Measurements from ENCODE around the gene ERC2. TPM values are rescaled to one million over a fixed set of nuclear protein-coding genes. Genes with fewer than 3 reads are reported as not detected.

Gene ERC2
- total and polyA plus RNA-seq, 7 experiments from 2014 or later, result not detected

DNA sequence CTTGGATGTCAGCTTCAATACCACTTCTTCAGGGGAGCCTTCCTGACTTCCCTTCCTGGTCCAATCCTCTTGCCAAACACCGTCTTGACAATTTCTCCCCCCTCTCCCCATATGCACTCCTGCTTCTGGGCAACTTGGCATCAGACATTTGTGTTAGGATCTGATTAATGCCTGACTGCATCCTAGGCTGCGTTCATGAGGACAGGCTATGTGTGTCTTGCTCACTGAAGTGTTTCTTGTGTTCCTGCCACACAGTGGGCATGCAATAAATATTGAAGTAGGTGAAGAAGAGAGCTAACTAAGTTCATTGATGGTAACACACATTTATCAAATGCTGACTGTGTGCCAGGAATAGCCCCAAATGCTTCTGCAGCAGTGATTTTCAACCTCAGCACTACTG, 944.8 kb downstream of the ERC2 start:
- Histone ChIP-seq H3K27me3 (ENCODE audit: control insufficient read depth in 2 of 2, insufficient read depth in 2 of 2, low read length in 2 of 2) (no peaks in the 10 kb centered on the region), H3K27ac (ENCODE audit: low read depth, low read length) (no peak overlapping the region), H3K4me1 (ENCODE audit: control insufficient read depth in 2 of 2, insufficient read depth in 2 of 2, low read length in 2 of 2) (no peaks in the 10 kb centered on the region), H3K4me3 (ENCODE audit: low read length) (no peak overlapping the region), H3K9me3 (ENCODE audit: control insufficient read depth in 2 of 3, low read length in 3 of 3) (no peaks in the 10 kb centered on the region), H3K36me3 (ENCODE audit: control insufficient read depth in 2 of 3, insufficient read depth in 3 of 3, low read length in 3 of 3) (no peaks in the 10 kb centered on the region)
- no peak for DNase-seq
- CTCF ChIA-PET, result no interaction called here
- peaks cover 0 to 6% (median 0%) of the 10 kb centered on the region in 11 donors for H3K9me3 Mint-ChIP-seq
- ATAC-seq, result no peak
- peaks cover 0 to 11% (median 0%) of the 10 kb centered on the region in 5 donors for H3K27me3 Mint-ChIP-seq
- H3K4me3 Mint-ChIP-seq, result no peak overlapping the region
- intact Hi-C loops (cut with micrococcal nuclease), result no loop called here
- H3K4me1 Mint-ChIP-seq, result peaks cover 0 to 15% (median 0%) of the 10 kb centered on the region in 7 donors
- no peak overlapping the region for H3K27ac Mint-ChIP-seq
- POLR2A ChIA-PET, result no interaction called here
- H3K36me3 Mint-ChIP-seq, result no peaks in the 10 kb centered on the region

DNA sequence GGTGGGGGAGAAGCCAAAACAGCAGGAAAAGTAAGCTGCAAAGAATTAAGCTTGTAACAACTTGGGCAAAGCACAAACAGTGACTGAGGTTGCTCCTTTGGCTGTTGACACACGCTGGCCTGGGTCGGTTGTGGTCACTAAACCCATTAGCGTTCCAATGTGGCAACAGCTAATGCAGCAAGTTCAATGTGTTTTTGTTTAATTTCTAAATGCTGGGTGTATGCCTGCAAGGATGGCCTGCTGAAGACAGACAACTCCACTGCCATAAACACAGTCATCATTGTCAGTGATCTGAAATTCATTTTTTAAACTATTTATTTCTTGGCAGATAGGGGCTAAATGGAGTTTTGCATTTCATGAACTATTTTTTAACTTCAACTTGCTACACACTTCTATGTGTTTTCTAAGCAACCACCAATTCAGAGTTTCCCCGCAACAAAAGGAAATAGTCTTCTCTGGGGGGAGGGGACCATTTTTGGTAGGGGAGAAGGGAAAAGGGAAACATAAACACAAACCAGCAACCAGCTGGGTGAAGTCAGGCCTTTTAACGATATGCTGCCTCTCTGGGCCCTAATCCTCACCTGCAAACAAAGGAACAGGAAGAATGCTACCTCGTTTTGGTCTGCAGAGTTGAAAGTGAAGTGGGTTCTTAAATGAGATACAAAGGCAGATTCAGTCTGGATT, 946.4 kb downstream of the ERC2 start:
- Histone ChIP-seq H3K36me3 (ENCODE audit: control insufficient read depth in 2 of 3, insufficient read depth in 3 of 3, low read length in 3 of 3) (no peaks in the 10 kb centered on the region), H3K4me1 (ENCODE audit: control insufficient read depth in 2 of 2, insufficient read depth in 2 of 2, low read length in 2 of 2) (no peaks in the 10 kb centered on the region), H3K27ac (ENCODE audit: low read depth, low read length) (no peak overlapping the region), H3K9me3 (ENCODE audit: control insufficient read depth in 2 of 3, low read length in 3 of 3) (no peaks in the 10 kb centered on the region), H3K4me3 (ENCODE audit: low read length) (no peak overlapping the region), H3K27me3 (ENCODE audit: control insufficient read depth in 2 of 2, insufficient read depth in 2 of 2, low read length in 2 of 2) (no peaks in the 10 kb centered on the region)
- Mint-ChIP-seq H3K27me3 (peaks cover 0 to 11% (median 0%) of the 10 kb centered on the region in 5 donors), H3K4me1 (peaks cover 0 to 15% (median 0%) of the 10 kb centered on the region in 7 donors), H3K36me3 (no peaks in the 10 kb centered on the region), H3K9me3 (peaks cover 0 to 5% (median 0%) of the 10 kb centered on the region in 11 donors), H3K27ac (peak overlapping the region in 2 of 9 donors; percentile 25 to 43), H3K4me3 (peak overlapping the region in 1 of 10 donors; percentile 7)
- ChIA-PET POLR2A (no interaction called here), CTCF (no interaction called here)
- ATAC-seq (no peak), DNase-seq (no peak)
- intact Hi-C loops (cut with micrococcal nuclease), result no loop called here

- CTCF ChIA-PET, result no interaction called here
Observed at GRCh38 chr3:55521064-55521737, 947.1 kb downstream of the ERC2 start.

GRCh38 chr3:55519019-55519418, 949.2 kb downstream of the ERC2 start:
- H3K4me1 ChIP-seq (ENCODE audit: control insufficient read depth in 2 of 2, insufficient read depth in 2 of 2, low read length in 2 of 2), result no peaks in the 10 kb centered on the region
- Mint-ChIP-seq H3K4me3 (no peak overlapping the region), H3K4me1 (peaks cover 0 to 15% (median 0%) of the 10 kb centered on the region in 7 donors), H3K27me3 (peaks cover 0 to 3% (median 0%) of the 10 kb centered on the region in 5 donors), H3K9me3 (no peaks in the 10 kb centered on the region), H3K36me3 (no peaks in the 10 kb centered on the region), H3K27ac (no peak overlapping the region)
- no peaks in the 10 kb centered on the region for H3K27me3 ChIP-seq (ENCODE audit: control insufficient read depth in 2 of 2, insufficient read depth in 2 of 2, low read length in 2 of 2)
- intact Hi-C loops (cut with micrococcal nuclease), result no loop called here
- no peaks in the 10 kb centered on the region for H3K9me3 ChIP-seq (ENCODE audit: control insufficient read depth in 2 of 3, low read length in 3 of 3)
- ChIA-PET POLR2A (no interaction called here), CTCF (no interaction called here)
- ATAC-seq, result no peak
- DNase-seq, result no peak
- no peak overlapping the region for H3K27ac ChIP-seq (ENCODE audit: low read depth, low read length)
- H3K4me3 ChIP-seq (ENCODE audit: low read length), result no peak overlapping the region
- H3K36me3 ChIP-seq (ENCODE audit: control insufficient read depth in 2 of 3, insufficient read depth in 3 of 3, low read length in 3 of 3), result no peaks in the 10 kb centered on the region

More at GRCh38 chr3:55521064-55521737, 947.1 kb downstream of the ERC2 start:
- Histone ChIP-seq H3K27ac (ENCODE audit: low read depth, low read length) (no peak overlapping the region), H3K4me3 (ENCODE audit: low read length) (no peak overlapping the region), H3K36me3 (ENCODE audit: control insufficient read depth in 2 of 3, insufficient read depth in 3 of 3, low read length in 3 of 3) (no peaks in the 10 kb centered on the region), H3K9me3 (ENCODE audit: control insufficient read depth in 2 of 3, low read length in 3 of 3) (no peaks in the 10 kb centered on the region), H3K4me1 (ENCODE audit: control insufficient read depth in 2 of 2, insufficient read depth in 2 of 2, low read length in 2 of 2) (no peaks in the 10 kb centered on the region), H3K27me3 (ENCODE audit: control insufficient read depth in 2 of 2, insufficient read depth in 2 of 2, low read length in 2 of 2) (no peaks in the 10 kb centered on the region)
- intact Hi-C loops (cut with micrococcal nuclease), result no loop called here
- ATAC-seq, result no peak
- H3K9me3 Mint-ChIP-seq, result peaks cover 0 to 5% (median 0%) of the 10 kb centered on the region in 11 donors
- DNase-seq, result no peak
- peak overlapping the region in 2 of 9 donors; percentile 25 to 39 for H3K27ac Mint-ChIP-seq
- H3K4me1 Mint-ChIP-seq, result peaks cover 0 to 15% (median 0%) of the 10 kb centered on the region in 7 donors
- no peak overlapping the region for H3K4me3 Mint-ChIP-seq
- POLR2A ChIA-PET, result no interaction called here
- no peaks in the 10 kb centered on the region for H3K36me3 Mint-ChIP-seq
- peaks cover 0 to 11% (median 0%) of the 10 kb centered on the region in 5 donors for H3K27me3 Mint-ChIP-seq

DNA sequence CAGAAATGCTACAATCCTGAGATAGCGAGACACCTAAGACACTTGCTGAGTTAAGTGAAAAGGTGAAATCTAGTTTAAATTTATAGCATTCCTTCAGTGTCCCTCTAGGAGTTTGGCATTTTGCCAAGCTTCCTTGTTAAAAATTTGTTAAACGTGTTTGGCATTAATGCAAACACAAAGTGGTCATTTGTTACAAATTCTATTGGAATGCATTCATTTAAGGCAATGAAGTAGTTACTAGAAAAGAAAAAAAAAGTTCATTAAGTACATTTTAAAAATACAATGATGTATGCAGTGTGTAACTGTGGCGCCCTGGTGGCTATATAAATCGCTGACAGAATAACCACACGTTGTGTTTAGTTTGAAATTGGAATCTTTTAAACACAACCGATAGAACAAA, 949.8 kb downstream of the ERC2 start:
- no peaks in the 10 kb centered on the region for H3K4me1 ChIP-seq (ENCODE audit: control insufficient read depth in 2 of 2, insufficient read depth in 2 of 2, low read length in 2 of 2)
- ChIA-PET CTCF (no interaction called here), POLR2A (no interaction called here)
- H3K9me3 Mint-ChIP-seq, result no peaks in the 10 kb centered on the region
- no peak overlapping the region for H3K4me3 ChIP-seq (ENCODE audit: low read length)
- H3K4me1 Mint-ChIP-seq, result peaks cover 0 to 15% (median 0%) of the 10 kb centered on the region in 7 donors
- H3K27ac ChIP-seq (ENCODE audit: low read depth, low read length), result no peak overlapping the region
- no peaks in the 10 kb centered on the region for H3K36me3 ChIP-seq (ENCODE audit: control insufficient read depth in 2 of 3, insufficient read depth in 3 of 3, low read length in 3 of 3)
- ATAC-seq (no peak), DNase-seq (no peak)
- H3K27me3 ChIP-seq (ENCODE audit: control insufficient read depth in 2 of 2, insufficient read depth in 2 of 2, low read length in 2 of 2), result no peaks in the 10 kb centered on the region
- no peak overlapping the region for H3K27ac Mint-ChIP-seq
- H3K36me3 Mint-ChIP-seq, result no peaks in the 10 kb centered on the region
- peaks cover 0 to 2% (median 0%) of the 10 kb centered on the region in 5 donors for H3K27me3 Mint-ChIP-seq
- H3K9me3 ChIP-seq (ENCODE audit: control insufficient read depth in 2 of 3, low read length in 3 of 3), result no peaks in the 10 kb centered on the region
- no peak overlapping the region for H3K4me3 Mint-ChIP-seq
- intact Hi-C loops (cut with micrococcal nuclease), result no loop called here

DNA sequence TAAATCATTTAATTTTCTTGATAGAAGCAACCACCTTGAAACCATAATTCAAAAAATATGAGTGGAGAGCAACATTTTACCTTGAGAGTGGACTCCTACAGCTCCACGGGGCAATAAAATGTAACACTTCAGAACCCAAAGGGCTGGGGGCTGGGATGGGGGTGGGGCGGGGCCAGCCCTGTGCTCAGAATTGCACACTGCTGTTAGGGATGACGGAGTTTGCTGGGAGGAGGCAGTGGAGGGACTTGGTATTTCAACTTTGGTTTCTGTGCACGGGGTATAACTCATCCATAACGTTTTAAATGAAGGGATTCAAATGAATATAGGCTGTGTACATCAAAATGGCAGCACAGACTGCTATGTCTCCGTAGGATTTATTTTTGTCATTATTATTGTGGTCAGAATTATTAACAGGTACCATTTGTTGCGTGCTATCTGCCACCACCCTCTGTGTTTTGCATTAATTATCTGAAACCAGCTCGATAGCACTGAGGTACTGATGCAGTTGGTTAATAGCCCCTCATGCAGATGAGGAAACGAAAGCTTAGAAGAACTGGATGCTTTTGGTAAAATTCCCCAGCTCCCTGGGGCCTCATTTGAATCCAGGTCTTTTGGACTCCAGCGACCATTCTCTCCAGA, 951.8 kb downstream of the ERC2 start:
- H3K27me3 ChIP-seq (ENCODE audit: control insufficient read depth in 2 of 2, insufficient read depth in 2 of 2, low read length in 2 of 2), result no peaks in the 10 kb centered on the region
- Mint-ChIP-seq H3K27ac (no peak overlapping the region), H3K9me3 (no peaks in the 10 kb centered on the region), H3K36me3 (no peaks in the 10 kb centered on the region), H3K27me3 (no peaks in the 10 kb centered on the region), H3K4me1 (peaks cover 0 to 6% (median 0%) of the 10 kb centered on the region in 7 donors), H3K4me3 (no peak overlapping the region)
- CTCF ChIA-PET, result no interaction called here
- DNase-seq (no peak), ATAC-seq (no peak)
- POLR2A ChIA-PET, result no interaction called here
- no peaks in the 10 kb centered on the region for H3K36me3 ChIP-seq (ENCODE audit: control insufficient read depth in 2 of 3, insufficient read depth in 3 of 3, low read length in 3 of 3)
- H3K27ac ChIP-seq (ENCODE audit: low read depth, low read length), result no peak overlapping the region
- no peaks in the 10 kb centered on the region for H3K9me3 ChIP-seq (ENCODE audit: control insufficient read depth in 2 of 3, low read length in 3 of 3)
- intact Hi-C loops (cut with micrococcal nuclease), result no loop called here
- H3K4me1 ChIP-seq (ENCODE audit: control insufficient read depth in 2 of 2, insufficient read depth in 2 of 2, low read length in 2 of 2), result no peaks in the 10 kb centered on the region
- no peak overlapping the region for H3K4me3 ChIP-seq (ENCODE audit: low read length)
